ENCODE measurements around the gene NODAL.

The NODAL gene

DNA sequence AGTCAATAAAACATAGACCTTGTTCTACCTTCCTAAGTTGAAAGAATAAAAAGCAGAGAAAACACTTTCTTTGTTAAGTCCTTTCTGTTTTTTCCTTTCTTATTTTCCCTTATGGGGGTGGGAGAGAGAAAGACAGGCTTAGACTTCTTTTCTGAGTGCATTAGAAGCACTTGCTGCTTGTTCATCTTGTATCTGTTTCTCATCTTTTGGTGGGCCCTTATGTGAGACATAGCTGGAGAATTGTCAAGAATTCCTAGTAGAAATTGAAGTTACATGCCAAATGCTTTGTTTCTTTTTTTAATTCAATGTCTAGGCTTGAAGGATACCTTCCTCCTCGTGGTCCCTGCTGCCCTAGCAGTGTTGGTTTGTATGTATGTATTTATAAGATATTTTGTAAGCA lies 30.9 kb downstream of the NODAL start:
- H3K9ac ChIP-seq (ENCODE audit: low read length): no peak overlapping the region

DNA sequence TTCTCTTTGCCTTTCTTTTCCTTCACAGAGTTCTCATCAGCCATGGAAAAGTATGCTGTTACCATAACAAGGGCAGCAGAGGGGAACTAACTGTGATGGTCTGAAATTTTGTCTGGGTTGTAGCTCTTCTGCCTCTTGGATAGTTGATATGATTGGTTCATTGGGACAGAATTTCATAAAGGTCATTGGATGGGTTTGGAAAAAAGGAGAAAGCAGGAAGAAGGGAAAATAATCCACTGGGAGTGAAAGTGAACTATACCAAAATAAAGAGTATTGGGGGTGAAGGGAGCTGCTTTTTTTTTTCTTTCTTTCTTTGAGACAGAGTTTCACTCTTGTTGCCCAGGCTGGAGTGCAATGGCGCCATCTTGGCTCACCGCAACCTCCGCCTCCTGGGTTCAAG lies 31.7 kb downstream of the NODAL start:
- H2BK15ac ChIP-seq (ENCODE audit: low read depth, poor library complexity, severe bottlenecking): no peak overlapping the region
- no peak overlapping the region for H3K18ac ChIP-seq (ENCODE audit: low read depth in 1 of 2, low read length in 2 of 2)
- DNase-seq: no peak
- H3K14ac ChIP-seq (ENCODE audit: low read length in 2 of 2): no peak overlapping the region
- H3K9ac ChIP-seq (ENCODE audit: low read length): no peak overlapping the region
- no peak overlapping the region for H2AK5ac ChIP-seq (ENCODE audit: low read length, severe bottlenecking)
- 100% methylated on average over 3 of the region's 3 CpGs for WGBS
- H3K79me1 ChIP-seq (replicated peaks; ENCODE audit: low read length, poor library complexity, severe bottlenecking): peaks cover 8% of the 10 kb centered on the region
- H2BK5ac ChIP-seq (ENCODE audit: low read depth, low read length, poor library complexity, severe bottlenecking): no peak overlapping the region
- H4K8ac ChIP-seq (ENCODE audit: low read length): no peak overlapping the region
- H3K27me3 ChIP-seq (ENCODE audit: control insufficient read depth in 1 of 2, insufficient read depth in 1 of 2, low read length in 2 of 2): no peaks in the 10 kb centered on the region
- H3K4me3 ChIP-seq (ENCODE audit: insufficient read depth in 1 of 2, low read depth in 1 of 2, low read length in 2 of 2): no peak overlapping the region
- no peaks in the 10 kb centered on the region for H3K9me3 ChIP-seq (ENCODE audit: control insufficient read depth, low read length)
- H3K36me3 ChIP-seq (ENCODE audit: control insufficient read depth in 1 of 2, insufficient read depth in 2 of 2, low read depth in 1 of 2, low read length in 2 of 2): peaks cover 0 to 22% of the 10 kb centered on the region in 2 experiments
- no peak overlapping the region for H3K4ac ChIP-seq (ENCODE audit: low read depth in 1 of 2, low read length in 2 of 2)
- H2BK12ac ChIP-seq (ENCODE audit: low read length in 2 of 2): no peak overlapping the region
- no peak overlapping the region for H2AFZ ChIP-seq (ENCODE audit: low read depth, low read length)
- H2BK120ac ChIP-seq (ENCODE audit: low read depth, low read length): no peak overlapping the region
- H3K4me1 ChIP-seq (ENCODE audit: control insufficient read depth, insufficient read depth, low read depth, low read length): peaks cover 10% of the 10 kb centered on the region
- no peak overlapping the region for H3K23ac ChIP-seq (ENCODE audit: low read length in 2 of 2)
- H3K4me2 ChIP-seq (ENCODE audit: low read length, poor library complexity, severe bottlenecking): no peak overlapping the region
- no peak overlapping the region for H3K27ac ChIP-seq (ENCODE audit: low read length, poor library complexity, severe bottlenecking)
- H4K91ac ChIP-seq (ENCODE audit: low read length): no peak overlapping the region

More for the DNA sequence above, 30.9 kb downstream of the NODAL start:
- H3K36me3 ChIP-seq (ENCODE audit: control insufficient read depth in 1 of 2, insufficient read depth in 2 of 2, low read depth in 1 of 2, low read length in 2 of 2): peaks cover 0 to 27% of the 10 kb centered on the region in 2 experiments
- H2AK5ac ChIP-seq (ENCODE audit: low read length, severe bottlenecking): no peak overlapping the region
- H3K4me1 ChIP-seq (ENCODE audit: control insufficient read depth, insufficient read depth, low read depth, low read length): peaks cover 7% of the 10 kb centered on the region
- no peak overlapping the region for H4K91ac ChIP-seq (ENCODE audit: low read length)
- H2BK5ac ChIP-seq (ENCODE audit: low read depth, low read length, poor library complexity, severe bottlenecking): no peak overlapping the region
- no peaks in the 10 kb centered on the region for H3K9me3 ChIP-seq (ENCODE audit: control insufficient read depth, low read length)
- H3K4ac ChIP-seq (ENCODE audit: low read depth in 1 of 2, low read length in 2 of 2): no peak overlapping the region
- H3K4me3 ChIP-seq (ENCODE audit: insufficient read depth in 1 of 2, low read depth in 1 of 2, low read length in 2 of 2): no peak overlapping the region
- H3K23ac ChIP-seq (ENCODE audit: low read length in 2 of 2): no peak overlapping the region
- no peaks in the 10 kb centered on the region for H3K27me3 ChIP-seq (ENCODE audit: control insufficient read depth in 1 of 2, insufficient read depth in 1 of 2, low read length in 2 of 2)
- no peak overlapping the region for H2AFZ ChIP-seq (ENCODE audit: low read depth, low read length)
- H3K18ac ChIP-seq (ENCODE audit: low read depth in 1 of 2, low read length in 2 of 2): no peak overlapping the region
- no CpG with 5 or more reads among the region's 1 CpG for WGBS
- no peak overlapping the region for H3K14ac ChIP-seq (ENCODE audit: low read length in 2 of 2)
- H3K27ac ChIP-seq (ENCODE audit: low read length, poor library complexity, severe bottlenecking): no peak overlapping the region
- DNase-seq: no peak
- H3K79me1 ChIP-seq (replicated peaks; ENCODE audit: low read length, poor library complexity, severe bottlenecking): peaks cover 11% of the 10 kb centered on the region
- no peak overlapping the region for H4K8ac ChIP-seq (ENCODE audit: low read length)
- no peak overlapping the region for H2BK15ac ChIP-seq (ENCODE audit: low read depth, poor library complexity, severe bottlenecking)
- H2BK12ac ChIP-seq (ENCODE audit: low read length in 2 of 2): no peak overlapping the region
- no peak overlapping the region for H3K4me2 ChIP-seq (ENCODE audit: low read length, poor library complexity, severe bottlenecking)
- no peak overlapping the region for H2BK120ac ChIP-seq (ENCODE audit: low read depth, low read length)

DNA sequence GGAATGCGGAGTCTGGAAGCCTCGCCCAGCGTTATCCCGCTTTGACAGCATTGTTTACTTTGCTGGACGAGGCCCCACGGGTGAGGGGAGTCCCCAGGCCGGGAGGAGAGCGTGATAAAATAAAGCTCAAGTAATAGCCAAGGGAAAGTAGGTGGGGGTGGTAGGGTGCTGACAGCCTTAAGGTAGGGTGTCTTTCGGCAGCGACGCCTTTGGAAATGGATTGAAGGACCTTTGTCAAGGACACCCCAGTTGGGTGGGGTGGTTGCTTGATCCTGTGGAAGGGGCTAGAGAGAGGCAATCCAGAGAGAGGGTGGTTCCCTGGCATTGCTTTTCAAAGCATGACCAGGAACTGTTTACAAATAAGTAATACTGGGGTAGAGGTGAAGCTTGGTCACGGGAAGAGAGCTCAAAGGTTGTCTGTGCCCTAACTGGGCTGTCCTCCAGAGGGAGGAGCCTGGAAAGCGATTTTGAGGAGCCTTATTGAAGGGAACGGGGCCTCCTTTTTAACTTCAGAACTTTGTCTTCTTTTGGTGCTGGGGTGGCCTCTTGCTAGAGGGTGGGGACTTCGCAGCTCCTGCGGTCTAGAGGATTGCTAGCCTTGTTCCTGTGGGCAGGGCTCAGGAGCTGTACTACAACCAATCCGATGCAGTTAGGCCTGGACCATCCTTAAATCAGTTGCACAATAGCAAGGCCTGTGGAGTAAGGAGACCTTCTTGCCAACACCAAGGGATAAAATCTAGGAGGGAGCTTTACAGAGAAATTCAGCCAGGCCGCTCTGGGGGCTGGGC lies 36.2 kb downstream of the NODAL start:
- H3K27me3 ChIP-seq (ENCODE audit: control insufficient read depth in 1 of 2, insufficient read depth in 1 of 2, low read length in 2 of 2): no peaks in the 10 kb centered on the region
- DNase-seq: peak; percentile 93
- peak overlapping the region; percentile 32 for H2BK5ac ChIP-seq (ENCODE audit: low read depth, low read length, poor library complexity, severe bottlenecking)
- no peak overlapping the region for H2BK15ac ChIP-seq (ENCODE audit: low read depth, poor library complexity, severe bottlenecking)
- H3K9ac ChIP-seq (ENCODE audit: low read length): peak overlapping the region; percentile 94
- H3K4me1 ChIP-seq (ENCODE audit: control insufficient read depth, insufficient read depth, low read depth, low read length): peaks cover 7% of the 10 kb centered on the region
- peak overlapping the region; percentile 5 to 42 for H3K18ac ChIP-seq (ENCODE audit: low read depth in 1 of 2, low read length in 2 of 2)
- peak overlapping the region in 1 of 2 experiments; percentile 6 for H2BK12ac ChIP-seq (ENCODE audit: low read length in 2 of 2)
- WGBS: 9% methylated on average over 18 of the region's 18 CpGs
- peak overlapping the region; percentile 39 for H4K91ac ChIP-seq (ENCODE audit: low read length)
- H3K9me3 ChIP-seq (ENCODE audit: control insufficient read depth, low read length): no peaks in the 10 kb centered on the region
- no peak overlapping the region for H2AK5ac ChIP-seq (ENCODE audit: low read length, severe bottlenecking)
- H3K27ac ChIP-seq (ENCODE audit: low read length, poor library complexity, severe bottlenecking): peak overlapping the region; percentile 50
- H2BK120ac ChIP-seq (ENCODE audit: low read depth, low read length): peak overlapping the region; percentile 34
- peaks cover 0 to 9% of the 10 kb centered on the region in 2 experiments for H3K36me3 ChIP-seq (ENCODE audit: control insufficient read depth in 1 of 2, insufficient read depth in 2 of 2, low read depth in 1 of 2, low read length in 2 of 2)
- no peak overlapping the region for H3K14ac ChIP-seq (ENCODE audit: low read length in 2 of 2)
- peak overlapping the region in 1 of 2 experiments; percentile 47 for H3K23ac ChIP-seq (ENCODE audit: low read length in 2 of 2)
- no peak overlapping the region for H2AFZ ChIP-seq (ENCODE audit: low read depth, low read length)
- no peak overlapping the region for H4K8ac ChIP-seq (ENCODE audit: low read length)
- H3K79me1 ChIP-seq (replicated peaks; ENCODE audit: low read length, poor library complexity, severe bottlenecking): no peaks in the 10 kb centered on the region
- peak overlapping the region; percentile 12 to 13 for H3K4ac ChIP-seq (ENCODE audit: low read depth in 1 of 2, low read length in 2 of 2)
- H3K4me3 ChIP-seq (ENCODE audit: insufficient read depth in 1 of 2, low read depth in 1 of 2, low read length in 2 of 2): peak overlapping the region; percentile 90 to 97
- H3K4me2 ChIP-seq (ENCODE audit: low read length, poor library complexity, severe bottlenecking): peak overlapping the region; percentile 63

DNA sequence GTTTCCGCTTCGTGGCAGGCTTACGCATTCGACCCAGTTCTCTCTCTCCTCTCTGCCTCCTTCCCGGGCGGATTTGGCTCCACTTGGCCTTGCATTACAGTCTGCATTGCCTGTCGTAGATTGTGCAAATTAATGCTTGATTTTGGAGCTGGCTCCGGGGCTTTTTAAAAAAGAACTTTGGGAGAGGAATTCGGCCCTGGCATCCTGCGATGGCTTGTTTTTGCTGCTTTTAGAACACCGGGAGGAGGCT lies 36.8 kb downstream of the NODAL start:
- H3K4ac ChIP-seq (ENCODE audit: low read depth in 1 of 2, low read length in 2 of 2): peak overlapping the region; percentile 68 to 87
- H4K8ac ChIP-seq (ENCODE audit: low read length): no peak overlapping the region
- H3K4me1 ChIP-seq (ENCODE audit: control insufficient read depth, insufficient read depth, low read depth, low read length): peaks cover 7% of the 10 kb centered on the region
- H3K79me1 ChIP-seq (replicated peaks; ENCODE audit: low read length, poor library complexity, severe bottlenecking): no peaks in the 10 kb centered on the region
- peak overlapping the region; percentile 11 for H2BK120ac ChIP-seq (ENCODE audit: low read depth, low read length)
- under 1% methylated on average over 8 of the region's 11 CpGs for WGBS
- H2AK5ac ChIP-seq (ENCODE audit: low read length, severe bottlenecking): no peak overlapping the region
- H3K18ac ChIP-seq (ENCODE audit: low read depth in 1 of 2, low read length in 2 of 2): peak overlapping the region; percentile 85 to 99
- H3K27me3 ChIP-seq (ENCODE audit: control insufficient read depth in 1 of 2, insufficient read depth in 1 of 2, low read length in 2 of 2): no peaks in the 10 kb centered on the region
- H3K9me3 ChIP-seq (ENCODE audit: control insufficient read depth, low read length): no peaks in the 10 kb centered on the region
- peaks cover 0 to 7% of the 10 kb centered on the region in 2 experiments for H3K36me3 ChIP-seq (ENCODE audit: control insufficient read depth in 1 of 2, insufficient read depth in 2 of 2, low read depth in 1 of 2, low read length in 2 of 2)
- H2AFZ ChIP-seq (ENCODE audit: low read depth, low read length): no peak overlapping the region
- no peak for DNase-seq
- H3K9ac ChIP-seq (ENCODE audit: low read length): peak overlapping the region; percentile 94
- no peak overlapping the region for H2BK15ac ChIP-seq (ENCODE audit: low read depth, poor library complexity, severe bottlenecking)
- peak overlapping the region; percentile 97 for H4K91ac ChIP-seq (ENCODE audit: low read length)
- peak overlapping the region; percentile 50 for H3K27ac ChIP-seq (ENCODE audit: low read length, poor library complexity, severe bottlenecking)
- peak overlapping the region; percentile 63 for H3K4me2 ChIP-seq (ENCODE audit: low read length, poor library complexity, severe bottlenecking)
- no peak overlapping the region for H2BK12ac ChIP-seq (ENCODE audit: low read length in 2 of 2)
- H2BK5ac ChIP-seq (ENCODE audit: low read depth, low read length, poor library complexity, severe bottlenecking): no peak overlapping the region
- H3K14ac ChIP-seq (ENCODE audit: low read length in 2 of 2): peak overlapping the region in 1 of 2 experiments; percentile 89
- peak overlapping the region; percentile 37 to 86 for H3K23ac ChIP-seq (ENCODE audit: low read length in 2 of 2)
- peak overlapping the region; percentile 90 to 97 for H3K4me3 ChIP-seq (ENCODE audit: insufficient read depth in 1 of 2, low read depth in 1 of 2, low read length in 2 of 2)

Data from mesenchymal stem cell (in vitro differentiated cells and primary cell).